ENCODE measurements around the gene TRIO. TPM values are rescaled to one million over a fixed set of nuclear protein-coding genes. Genes with fewer than 3 reads are reported as not detected.

TRIO gene
- total and polyA plus RNA-seq, 2 of the 8 experiments (the other 6 are each of a cell fraction or from before 2014, with no cell fraction given), result 35.1 to 69.1 TPM

DNA sequence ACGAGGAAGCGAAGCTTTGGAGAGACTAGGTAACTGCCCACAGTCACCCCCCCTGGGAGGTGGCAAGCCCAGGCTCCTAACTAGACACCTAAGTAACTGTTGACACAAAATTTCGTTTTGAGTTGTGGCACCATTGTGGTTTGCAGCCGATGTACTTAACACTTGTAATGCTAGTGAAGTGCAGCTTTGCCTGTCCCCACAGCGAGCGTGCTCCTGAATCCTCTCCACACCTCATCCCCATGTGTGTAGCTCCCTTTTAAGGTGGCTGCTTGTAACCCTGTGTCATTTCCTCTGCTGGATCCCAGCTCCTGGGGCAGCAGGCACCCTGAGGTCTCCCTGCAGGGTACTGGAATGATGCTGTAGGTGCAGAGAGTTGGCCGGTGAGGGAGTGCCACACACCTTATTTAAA, 114.9 kb downstream of the TRIO start:
- no peak overlapping the region for H3K27ac ChIP-seq (ENCODE audit: low read depth, low read length)
- TF ChIP-seq CTBP2 (IDR thresholded peaks at IDR 0.05; ENCODE audit: borderline replicate concordance, insufficient read depth, insufficient read length, low read length), result no peak
- no peak for TF ChIP-seq TAF7 (optimal IDR thresholded peaks at IDR 0.05; ENCODE audit: borderline replicate concordance, low read depth, low read length)
- TF ChIP-seq, protein P1, sequence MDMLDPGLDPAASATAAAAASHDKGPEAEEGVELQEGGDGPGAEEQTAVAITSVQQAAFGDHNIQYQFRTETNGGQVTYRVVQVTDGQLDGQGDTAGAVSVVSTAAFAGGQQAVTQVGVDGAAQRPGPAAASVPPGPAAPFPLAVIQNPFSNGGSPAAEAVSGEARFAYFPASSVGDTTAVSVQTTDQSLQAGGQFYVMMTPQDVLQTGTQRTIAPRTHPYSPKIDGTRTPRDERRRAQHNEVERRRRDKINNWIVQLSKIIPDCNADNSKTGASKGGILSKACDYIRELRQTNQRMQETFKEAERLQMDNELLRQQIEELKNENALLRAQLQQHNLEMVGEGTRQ (IDR thresholded peaks at IDR 0.05; ENCODE audit: low read length), result no peak
- TF ChIP-seq TCF12 (IDR thresholded peaks at IDR 0.05; ENCODE audit: low read depth, low read length), result no peak
- no peak for TF ChIP-seq NANOG (IDR thresholded peaks at IDR 0.05; ENCODE audit: insufficient read depth, low read depth, low read length, poor library complexity, severe bottlenecking)
- TF ChIP-seq FOSL1 (IDR thresholded peaks at IDR 0.05; ENCODE audit: insufficient read depth, low read depth, low read length), result no peak
- no peak for TF ChIP-seq EGR1 (IDR thresholded peaks at IDR 0.05; ENCODE audit: borderline replicate concordance, low read depth, low read length)
- no peak for TF ChIP-seq RNF2 (IDR thresholded peaks at IDR 0.05; ENCODE audit: borderline replicate concordance, low read depth, low read length, missing control alignments, poor library complexity, severe bottlenecking)
- no peak for TF ChIP-seq KDM4A (IDR thresholded peaks at IDR 0.05; ENCODE audit: low read depth, low read length, severe bottlenecking)
- no peak for TF ChIP-seq BACH1 (IDR thresholded peaks at IDR 0.05; ENCODE audit: low read length)
- no peak for TF ChIP-seq ASH2L (IDR thresholded peaks at IDR 0.05; ENCODE audit: low read length)

More for the DNA sequence above, 114.9 kb downstream of the TRIO start:
- Histone ChIP-seq H3K79me1 (ENCODE audit: low read depth, low read length) (peaks cover 15% of the 10 kb centered on the region), H4K8ac (ENCODE audit: extremely low read depth, insufficient read depth, low read length) (no peak overlapping the region; the same call in 1 of the 2 replicates), H3K27me3 (replicated peaks in 1 of 4; ENCODE audit: control insufficient read depth in 3 of 4, extremely low read depth in 1 of 4, insufficient read depth in 3 of 4, low read length in 3 of 4) (no peaks in the 10 kb centered on the region), H4K5ac (ENCODE audit: insufficient read length, low read depth, low read length) (no peak overlapping the region), H3K4ac (replicated peaks; ENCODE audit: insufficient read length, low read depth, low read length) (peak overlapping the region; percentile 22), H2BK20ac (ENCODE audit: low read length) (no peak overlapping the region), H3K23ac (ENCODE audit: insufficient read length) (no peak overlapping the region), H4K91ac (replicated peaks; ENCODE audit: insufficient read length, low read length) (no peak overlapping the region), H4K20me1 (replicated peaks in 1 of 2; ENCODE audit: control insufficient read depth in 1 of 2, insufficient read depth in 2 of 2, low read length in 2 of 2) (peaks cover 0 to 8% of the 10 kb centered on the region in 2 experiments), H3K4me1 (replicated peaks in 1 of 4; ENCODE audit: control insufficient read depth in 3 of 4, insufficient read depth in 4 of 4, low read length in 3 of 4) (peaks cover 19 to 46% (median 44%) of the 10 kb centered on the region in 4 experiments), H2BK5ac (ENCODE audit: low read depth, low read length) (no peak overlapping the region), H3K18ac (ENCODE audit: extremely low read depth, low read length) (no peak overlapping the region), H2AFZ (ENCODE audit: low read length) (no peak overlapping the region), H3K14ac (ENCODE audit: insufficient read length) (no peak overlapping the region), H3K9me3 (ENCODE audit: insufficient read depth in 2 of 2, low read depth in 1 of 2, low read length in 1 of 2) (peaks cover 0 to 4% of the 10 kb centered on the region in 2 experiments; a peak in 1 of 4 replicates), H3K36me3 (ENCODE audit: control insufficient read depth in 2 of 4, insufficient read depth in 4 of 4, low read length in 3 of 4) (no peaks in the 10 kb centered on the region), H2BK120ac (replicated peaks; ENCODE audit: low read depth, low read length) (no peak overlapping the region), H2AK5ac (ENCODE audit: low read depth, low read length) (no peak overlapping the region), H2BK15ac (ENCODE audit: low read length) (no peak overlapping the region), H3K23me2 (ENCODE audit: low read depth, low read length) (no peaks in the 10 kb centered on the region), H3K56ac (replicated peaks; ENCODE audit: insufficient read length, low read depth, low read length) (no peak overlapping the region), H3K4me3 (ENCODE audit: extremely low read depth in 1 of 4, insufficient read depth in 2 of 4, low read depth in 3 of 4, low read length in 4 of 4) (no peak overlapping the region), H2BK12ac (ENCODE audit: low read depth, low read length) (no peak overlapping the region), H3K79me2 (ENCODE audit: control insufficient read depth in 1 of 2, insufficient read depth in 2 of 2, low read length in 2 of 2) (peaks cover 3 to 90% of the 10 kb centered on the region in 2 experiments), H3K9ac (replicated peaks in 1 of 4; ENCODE audit: extremely low read depth in 1 of 4, low read depth in 3 of 4, low read length in 3 of 4) (no peak overlapping the region), H3K4me2 (ENCODE audit: insufficient read depth in 1 of 2, low read depth in 2 of 2, low read length in 2 of 2) (peak overlapping the region; percentile 54 to 67; a peak in 2 of 4 replicates)
- ChIA-PET POLR2A (ENCODE audit: partially characterized antibody) (interaction anchor here (1.0 to 1.4 kb wide), 3 partner anchors 11 to 114 kb away, joined by 3 to 5 read pairs (median 3); no protein-coding TSS in a partner anchor), CTCF (ENCODE audit: partially characterized antibody) (interaction anchor here (0.8 to 4.4 kb wide), 17 partner anchors 8 to 270 kb away, joined by 3 to 23 read pairs (median 5); no protein-coding TSS in a partner anchor)
- 64% methylated on average over 7 of the region's 7 CpGs; no CpG with 5 or more reads in 1 of the 2 experiments for WGBS, 2 experiments (ENCODE audit: extremely low coverage in 1 of 2, insufficient coverage in 1 of 2, insufficient read length in 1 of 2, insufficient replicate concordance in 2 of 2, low coverage in 1 of 2, low lambda C conversion rate in 2 of 2, missing lambda C conversion rate in 1 of 2)
- FAIRE-seq (no peak), DNase-seq (ENCODE audit: low read depth in 1 of 2, low spot score in 2 of 2) (no peak)
